ENCODE data around the gene ZNF133. TPM values are rescaled to one million over a fixed set of nuclear protein-coding genes. Genes with fewer than 3 reads are reported as not detected.
A peak's percentile ranks its signal among the peaks of the same experiment; 100 is the strongest.
"Not testable (repeated sequence)": the region's sequence is repeated elsewhere in the genome, so short reads cannot be mapped to it uniquely, and the experiment has no call there.

The ZNF133 gene
- polyA plus RNA-seq, 4 donors, result 24.9 to 36.3 (median 27.5) TPM

- no peak for DNase-seq (ENCODE audit: low read depth in 4 of 4, low spot score in 3 of 4)
Measured at GRCh38 chr20:18279242-18279641, 9.1 kb upstream of the ZNF133 start.

DNA sequence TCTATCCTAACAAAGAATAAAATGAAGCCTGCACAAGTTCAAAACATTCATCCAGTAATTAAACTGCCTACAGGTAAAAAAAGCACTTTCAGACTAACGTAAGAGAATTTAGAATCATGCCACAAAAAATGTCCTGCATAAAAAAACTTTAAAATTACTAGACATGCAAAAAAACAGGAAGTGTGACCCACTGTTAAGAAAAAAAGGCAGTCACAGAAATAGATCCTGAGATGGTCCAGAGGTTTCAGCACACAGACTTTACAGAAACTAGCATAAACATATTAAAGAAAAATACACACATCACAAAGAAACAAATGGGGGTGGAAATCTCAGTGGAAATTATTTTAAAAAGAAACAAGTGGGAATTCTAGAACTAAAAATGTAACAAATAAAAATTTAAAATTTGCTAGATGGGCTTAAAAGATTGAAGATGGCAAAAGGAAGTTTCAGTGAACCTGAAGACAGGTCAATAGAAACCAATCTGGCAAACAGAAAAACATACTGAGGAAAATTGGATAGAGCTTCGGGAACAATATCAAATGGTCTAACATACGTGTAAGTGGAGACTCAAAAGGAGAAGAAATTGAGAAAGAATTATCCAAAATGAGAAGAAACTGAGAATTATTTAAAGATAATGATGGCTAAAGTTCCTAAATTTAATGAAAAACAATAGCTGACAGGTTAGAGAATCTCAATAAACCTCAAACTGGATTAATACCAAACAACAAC, 3.4 kb upstream of the ZNF133 start:
- no peak for DNase-seq (ENCODE audit: low read depth in 4 of 4, low spot score in 3 of 4)

DNA sequence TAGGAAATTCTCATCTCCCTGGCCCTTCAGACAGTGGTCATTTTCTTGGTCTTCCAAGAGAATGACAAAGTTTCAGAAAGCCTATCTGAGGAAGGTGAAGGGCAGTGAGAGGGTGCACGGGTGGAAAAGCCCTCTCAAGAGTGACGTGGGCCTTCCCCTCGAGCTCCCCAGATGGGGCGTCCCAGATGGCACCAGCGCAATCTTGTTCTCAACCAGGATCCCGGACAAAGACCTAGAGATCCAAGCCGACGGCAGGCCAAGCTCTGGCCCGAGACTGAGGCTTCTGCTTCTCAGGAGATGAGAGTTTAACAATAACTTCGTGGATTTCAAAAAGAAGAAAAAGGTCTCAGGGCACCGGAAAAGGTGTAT, 797 bp upstream of the ZNF133 start:
- DNase-seq (ENCODE audit: low read depth in 4 of 4, low spot score in 3 of 4), result no peak

DNA sequence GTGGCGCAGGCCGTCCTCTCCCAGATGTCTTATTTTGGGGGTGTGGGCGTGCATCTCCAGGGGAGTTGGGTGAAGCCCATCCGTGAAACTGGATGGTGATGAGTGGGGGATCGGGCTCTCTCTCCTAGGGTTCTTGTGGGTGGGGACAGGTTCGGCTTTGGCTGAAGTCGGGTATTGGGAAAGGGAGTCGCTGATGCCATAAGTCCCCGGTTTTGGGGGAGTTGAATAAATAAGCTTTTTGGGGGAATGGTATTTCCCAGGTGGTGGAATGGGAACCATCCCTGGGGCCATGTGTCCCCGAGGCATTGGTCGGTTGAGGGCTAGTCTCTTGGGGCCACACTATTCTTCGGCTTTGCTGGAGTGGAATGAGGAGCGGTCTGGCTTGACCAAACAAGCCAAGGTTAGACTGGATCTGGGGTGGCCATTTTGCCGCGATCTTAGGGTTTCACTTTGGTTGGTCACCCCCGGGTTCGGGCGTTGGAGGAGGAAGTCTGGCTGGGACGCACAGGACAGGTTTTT, 481 bp downstream of the ZNF133 start:
- peak in 3 of 4 donors; percentile 25 to 43 (median 26) for DNase-seq (ENCODE audit: low read depth in 4 of 4, low spot score in 3 of 4)

GRCh38 chr20:18289306-18289705, 979 bp downstream of the ZNF133 start:
- DNase-seq (ENCODE audit: low read depth in 4 of 4, low spot score in 3 of 4), result no peak

DNA sequence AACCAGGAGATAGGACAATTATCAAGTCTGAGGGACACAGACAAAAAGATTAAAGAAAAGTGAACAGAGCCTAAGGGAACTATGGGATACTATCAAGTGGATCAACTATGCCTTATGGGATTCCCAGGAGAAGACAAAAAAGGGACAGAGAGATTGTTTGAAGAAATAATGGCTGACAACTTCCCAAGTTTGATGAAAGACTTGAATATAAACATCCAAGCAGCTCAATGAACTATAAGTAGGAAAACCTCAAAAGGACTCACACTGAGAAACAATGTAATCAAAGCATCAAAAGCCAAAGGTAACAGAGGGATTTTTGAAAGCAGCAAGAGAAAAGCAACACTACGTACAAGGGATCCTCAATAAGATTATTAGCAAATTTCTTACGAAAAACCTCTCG, 11.0 kb downstream of the ZNF133 start:
- no peak for DNase-seq (ENCODE audit: low read depth in 4 of 4, low spot score in 3 of 4)

GRCh38 chr20:18304618-18305017, 16.3 kb downstream of the ZNF133 start:
- no peak for DNase-seq (ENCODE audit: low read depth in 4 of 4, low spot score in 3 of 4)

DNA sequence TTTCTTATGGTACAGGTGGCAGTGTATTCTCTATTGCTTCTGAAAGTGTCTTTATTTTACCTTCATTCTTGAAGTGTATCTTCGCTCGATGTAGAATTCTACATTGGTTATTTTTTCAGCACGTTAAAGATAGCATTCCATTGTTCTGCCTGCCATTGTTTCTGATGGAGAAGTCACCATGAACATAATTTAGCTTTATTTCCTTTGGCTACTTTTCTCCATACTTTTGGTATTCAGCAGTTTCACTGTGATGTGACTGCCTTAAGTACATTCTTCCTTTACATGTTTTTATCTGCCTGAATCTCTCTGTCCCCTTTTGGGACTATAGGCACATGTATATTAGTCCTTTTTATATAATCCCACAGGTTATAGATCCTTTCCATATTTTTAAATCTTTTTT, 19.0 kb downstream of the ZNF133 start:
- no peak for DNase-seq (ENCODE audit: low read depth in 4 of 4, low spot score in 3 of 4)

DNA sequence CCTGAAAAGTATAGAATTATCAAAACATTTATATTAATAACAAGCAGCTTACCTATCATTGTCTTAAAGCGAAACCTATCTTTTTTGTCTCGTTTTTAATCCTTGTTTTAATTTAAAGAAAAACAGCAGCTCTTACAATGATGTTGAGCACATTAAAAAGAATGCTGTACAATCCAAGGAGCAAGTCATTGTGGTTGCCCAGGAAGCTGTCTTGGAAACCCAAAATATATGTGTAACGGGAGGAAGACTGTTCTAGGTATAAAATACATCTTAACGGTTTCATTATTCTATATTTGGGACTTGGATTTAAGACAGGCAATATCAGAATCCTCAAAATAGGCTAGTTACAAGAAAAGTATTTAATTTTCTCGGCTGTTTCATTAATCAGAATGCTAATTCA, 21.7 kb downstream of the ZNF133 start:
- DNase-seq (ENCODE audit: low read depth in 4 of 4, low spot score in 3 of 4), result no peak

DNA sequence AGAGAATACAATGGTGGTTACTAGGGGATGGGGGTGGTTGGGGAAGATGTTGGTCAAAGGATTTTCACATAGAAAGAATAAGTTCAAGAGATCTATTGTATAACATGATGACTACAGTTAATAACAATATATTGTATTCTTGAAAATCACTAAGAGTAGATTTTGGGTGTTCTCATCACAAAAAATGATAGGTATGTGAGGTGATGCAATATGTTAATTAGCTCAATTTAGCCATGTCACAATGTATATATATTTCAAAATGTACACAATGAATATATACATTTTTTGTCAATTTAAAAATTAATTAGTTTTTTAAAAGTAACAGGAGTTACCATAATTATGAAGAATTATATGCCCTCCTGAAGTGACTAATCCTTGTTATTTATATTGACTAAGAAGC, 22.3 kb downstream of the ZNF133 start:
- no peak for DNase-seq (ENCODE audit: low read depth in 4 of 4, low spot score in 3 of 4)

GRCh38 chr20:18312723-18313122, 24.4 kb downstream of the ZNF133 start:
- DNase-seq (ENCODE audit: low read depth in 4 of 4, low spot score in 3 of 4), result no peak

DNA sequence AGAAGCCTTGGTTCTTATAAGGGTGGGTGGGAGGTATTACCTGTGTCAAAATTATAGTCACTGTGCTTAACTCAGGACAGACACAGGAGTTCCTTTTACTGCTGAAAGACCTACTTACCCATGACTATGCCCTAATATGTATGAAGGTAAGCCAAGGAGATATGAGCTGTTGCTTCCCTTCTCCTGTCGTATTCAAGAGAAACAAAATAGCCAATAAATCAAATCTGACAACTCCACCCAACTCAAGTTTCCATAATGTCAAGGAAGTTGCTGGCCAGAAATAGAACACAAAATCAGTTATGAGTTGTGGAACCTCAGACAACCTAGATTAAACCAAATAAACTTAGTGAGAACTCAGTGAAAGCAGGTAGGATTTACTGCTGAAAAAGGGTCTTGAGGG, 25.1 kb downstream of the ZNF133 start:
- no peak for DNase-seq (ENCODE audit: low read depth in 4 of 4, low spot score in 3 of 4)

GRCh38 chr20:18314786-18315406, 26.6 kb downstream of the ZNF133 start:
- DNase-seq (ENCODE audit: low read depth in 4 of 4, low spot score in 3 of 4), result no peak

- DNase-seq (ENCODE audit: low read depth in 4 of 4, low spot score in 3 of 4), result no peak
Measured at GRCh38 chr20:18316166-18316565, 27.8 kb downstream of the ZNF133 start.

GRCh38 chr20:18321316-18321715, 33.0 kb downstream of the ZNF133 start:
- no peak for DNase-seq (ENCODE audit: low read depth in 4 of 4, low spot score in 3 of 4)

DNA sequence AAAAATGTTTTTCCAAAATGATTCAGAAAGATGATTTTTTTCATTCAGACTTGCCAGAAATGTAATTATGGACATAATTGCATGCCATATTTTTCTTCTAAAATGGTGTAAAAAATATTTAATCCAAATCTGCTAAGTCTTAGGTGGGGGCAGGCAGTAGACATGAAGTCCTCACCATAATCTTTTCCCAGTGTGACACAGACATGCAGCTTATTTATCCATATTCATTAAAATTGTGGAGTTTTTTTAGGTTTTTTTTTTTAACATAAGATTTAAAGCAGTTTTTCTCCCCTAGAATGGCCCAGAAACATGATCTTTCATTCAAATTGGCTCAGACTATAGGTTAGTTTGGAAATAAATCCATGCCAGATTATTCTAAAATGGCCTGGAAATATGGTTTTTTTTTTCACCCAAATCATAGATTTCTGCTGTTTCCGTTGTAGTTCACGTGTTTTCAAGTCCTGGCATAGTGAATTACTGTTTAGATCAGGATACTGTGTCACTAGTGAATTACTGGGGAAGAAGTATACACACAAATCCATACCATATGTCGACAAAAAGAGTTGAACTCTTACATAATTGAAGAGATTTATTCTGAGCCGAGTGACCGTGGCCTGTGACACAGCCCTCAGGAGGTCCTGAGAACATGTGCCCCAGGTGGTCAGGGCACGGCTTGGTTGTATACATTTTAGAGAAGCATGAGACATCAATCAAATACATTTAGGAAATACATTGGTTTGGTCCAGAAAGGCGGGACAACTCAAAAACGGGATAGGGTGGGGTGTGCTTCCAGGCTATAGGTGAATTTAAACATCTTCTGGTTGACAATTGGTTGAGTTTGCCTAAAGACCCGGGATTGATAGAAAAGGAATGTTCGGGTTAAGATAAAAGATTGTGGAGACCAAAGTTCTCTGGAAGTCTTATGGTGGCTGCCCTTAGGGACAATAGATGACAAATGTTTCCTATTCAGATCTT, 33.9 kb downstream of the ZNF133 start:
- DNase-seq (ENCODE audit: low read depth in 4 of 4, low spot score in 3 of 4), result no peak

GRCh38 chr20:18323705-18324104, 35.4 kb downstream of the ZNF133 start:
- DNase-seq (ENCODE audit: low read depth in 4 of 4, low spot score in 3 of 4), result no peak

- no peak for DNase-seq (ENCODE audit: low read depth in 4 of 4, low spot score in 3 of 4)
Measured at GRCh38 chr20:18324596-18325089, 36.3 kb downstream of the ZNF133 start.

GRCh38 chr20:18326990-18327389, 38.7 kb downstream of the ZNF133 start:
- no peak for DNase-seq (ENCODE audit: low read depth in 4 of 4, low spot score in 3 of 4)

GRCh38 chr20:18331694-18332093, 43.4 kb downstream of the ZNF133 start:
- no peak for DNase-seq (ENCODE audit: low read depth in 4 of 4, low spot score in 3 of 4)

- DNase-seq (ENCODE audit: low read depth in 4 of 4, low spot score in 3 of 4), result not testable (repeated sequence)
Measured at GRCh38 chr20:18349749-18350148, 61.4 kb downstream of the ZNF133 start.

All from left renal pelvis (tissue), 4 donors.